HEK293T (cell line): Measurements from ENCODE around the gene ACSM3.

Experiments used
- ARNT ChIP-seq: fragments of 450-650 bp; IDR thresholded peaks from 2 replicates; pipeline ENCODE4 v1.6.1; 2017; ENCODE audit warnings: mild to moderate bottlenecking
- BHLHE40 ChIP-seq: fragments of 450-650 bp; IDR thresholded peaks from 2 replicates; pipeline ENCODE4 v1.6.1; 2016; ENCODE audit warnings: mild to moderate bottlenecking, moderate library complexity, borderline replicate concordance
- CTBP1 ChIP-seq: fragments of 450-650 bp; IDR thresholded peaks from 2 replicates; pipeline ENCODE4 v1.6.1; 2016; ENCODE audit warnings: borderline replicate concordance
- ELF4 ChIP-seq: fragments of 450-650 bp; IDR thresholded peaks from 2 replicates; pipeline ENCODE4 v1.6.1; 2017; ENCODE audit warnings: antibody characterized with exemption
- FOXA1 ChIP-seq: fragments of 450-650 bp; IDR thresholded peaks from 2 replicates; pipeline ENCODE4 v1.6.1; 2016; ENCODE audit warnings: mild to moderate bottlenecking
- FOXK2 ChIP-seq: fragments of 450-650 bp; IDR thresholded peaks from 2 replicates; pipeline ENCODE4 v1.6.1; 2016; ENCODE audit warnings: mild to moderate bottlenecking
- FOXM1 ChIP-seq: fragments of 450-650 bp; IDR thresholded peaks from 2 replicates; pipeline ENCODE4 v1.6.1; 2017; ENCODE audit warnings: mild to moderate bottlenecking, borderline replicate concordance
- HDGF ChIP-seq: fragments of 450-650 bp; IDR thresholded peaks from 2 replicates; pipeline ENCODE4 v1.6.1; 2017; ENCODE audit warnings: antibody characterized with exemption, borderline replicate concordance
- L3MBTL2 ChIP-seq: fragments of 450-650 bp; conservative IDR thresholded peaks from 2 replicates; pipeline ENCODE4 v1.6.1; 2016; ENCODE audit warnings: mild to moderate bottlenecking
- NFRKB ChIP-seq: fragments of 450-650 bp; IDR thresholded peaks from 2 replicates; pipeline ENCODE4 v1.6.1; 2016; ENCODE audit warnings: mild to moderate bottlenecking, moderate library complexity
- PKNOX1 ChIP-seq: fragments of 450-650 bp; IDR thresholded peaks from 2 replicates; pipeline ENCODE4 v1.6.1; 2016
- SP1 ChIP-seq: fragments of 450-650 bp; IDR thresholded peaks from 2 replicates; pipeline ENCODE4 v1.6.1; 2017
- SUZ12 ChIP-seq: fragments of 450-650 bp; IDR thresholded peaks from 2 replicates; pipeline ENCODE4 v1.6.1; 2016; ENCODE audit warnings: mild to moderate bottlenecking
- ZNF384 ChIP-seq: fragments of 450-650 bp; IDR thresholded peaks from 2 replicates; pipeline ENCODE4 v1.6.1; 2016

GRCh38 chr16:20740901-20741521, 22.8 kb upstream of the ACSM3 start:
- no peak for TF ChIP-seq L3MBTL2
- TF ChIP-seq PKNOX1, result no peak
- TF ChIP-seq SP1, result no peak
- no peak for TF ChIP-seq BHLHE40
- TF ChIP-seq ZNF384, result no peak
- TF ChIP-seq ELF4, result no peak
- TF ChIP-seq SUZ12, result no peak
- no peak for TF ChIP-seq FOXK2
- TF ChIP-seq CTBP1, result no peak
- TF ChIP-seq HDGF, result no peak
- TF ChIP-seq ARNT, result no peak
- no peak for TF ChIP-seq NFRKB
- TF ChIP-seq FOXA1, result no peak
- TF ChIP-seq FOXM1, result no peak
